Calu3 (cell line): ENCODE measurements around the gene NOXO1. TPM values are rescaled to one million over a fixed set of nuclear protein-coding genes. Genes with fewer than 3 reads are reported as not detected.
A peak's percentile ranks its signal among the peaks of the same experiment; 100 is the strongest.
"Not testable (repeated sequence)": the region's sequence is repeated elsewhere in the genome, so short reads cannot be mapped to it uniquely, and the experiment has no call there.

ENCODE experiments used
- BruUV-seq: library from RNA; stranded (reverse); fragments of 400-500 nt; replicated peaks from 2 replicates; lab custom pipeline; 2021; lab: Mats Ljungman, UMichigan
- CTCF ChIA-PET: fragments of 300-600 bp; sonication (Branson Sonifier 250); formaldehyde crosslinking; loops from one replicate; lab custom pipeline; 2022; ENCODE audit warnings: antibody characterized with exemption; lab: Charles Lee
- DNase-seq: peaks from one replicate; pipeline ENCODE4 v3.0.0; 2022
- H3K27ac Mint-ChIP-seq: one replicate; pipeline ENCODE4 v1.8.0; 2022; ENCODE audit warnings: mixed read lengths; ENCODE audit not compliant: unreplicated experiment
- H3K27me3 Mint-ChIP-seq: one replicate; pipeline ENCODE4 v1.8.0; 2022; ENCODE audit warnings: mixed read lengths; ENCODE audit not compliant: unreplicated experiment
- H3K36me3 Mint-ChIP-seq: one replicate; pipeline ENCODE4 v1.8.0; 2022; ENCODE audit warnings: mild to moderate bottlenecking, moderate library complexity, mixed read lengths; ENCODE audit not compliant: insufficient read depth, unreplicated experiment
- H3K4me1 Mint-ChIP-seq: one replicate; pipeline ENCODE4 v1.8.0; 2022; ENCODE audit warnings: mild to moderate bottlenecking, low read depth, mixed read lengths; ENCODE audit not compliant: unreplicated experiment
- H3K4me3 Mint-ChIP-seq: one replicate; pipeline ENCODE4 v1.8.0; 2022; ENCODE audit warnings: mild to moderate bottlenecking, low read depth, moderate library complexity, mixed read lengths; ENCODE audit not compliant: unreplicated experiment
- H3K9me3 Mint-ChIP-seq: one replicate; pipeline ENCODE4 v1.8.0; 2022; ENCODE audit warnings: low read depth, mixed read lengths; ENCODE audit not compliant: unreplicated experiment
- intact Hi-C: fragments of 100-400 bp; cut with micrococcal nuclease; formaldehyde crosslinking; loops from one replicate; pipeline ENCODE4 v1.10.0; 2022; ENCODE audit not compliant: unreplicated experiment
- total RNA-seq: library from RNA; stranded (reverse); gene quantifications from 2 replicates; pipeline ENCODE4 v1.2.3, GENCODE V29; 2022
- TF ChIP-seq, protein P1 (sequence below): fragments of 200-600 bp; IDR thresholded peaks from one replicate; pipeline ENCODE4 v1.8.0; 2022; ENCODE audit warnings: antibody characterized with exemption; ENCODE audit not compliant: unreplicated experiment

Gene NOXO1
- total RNA-seq, 1 experiment from 2014 or later, result 11.8 TPM

DNA sequence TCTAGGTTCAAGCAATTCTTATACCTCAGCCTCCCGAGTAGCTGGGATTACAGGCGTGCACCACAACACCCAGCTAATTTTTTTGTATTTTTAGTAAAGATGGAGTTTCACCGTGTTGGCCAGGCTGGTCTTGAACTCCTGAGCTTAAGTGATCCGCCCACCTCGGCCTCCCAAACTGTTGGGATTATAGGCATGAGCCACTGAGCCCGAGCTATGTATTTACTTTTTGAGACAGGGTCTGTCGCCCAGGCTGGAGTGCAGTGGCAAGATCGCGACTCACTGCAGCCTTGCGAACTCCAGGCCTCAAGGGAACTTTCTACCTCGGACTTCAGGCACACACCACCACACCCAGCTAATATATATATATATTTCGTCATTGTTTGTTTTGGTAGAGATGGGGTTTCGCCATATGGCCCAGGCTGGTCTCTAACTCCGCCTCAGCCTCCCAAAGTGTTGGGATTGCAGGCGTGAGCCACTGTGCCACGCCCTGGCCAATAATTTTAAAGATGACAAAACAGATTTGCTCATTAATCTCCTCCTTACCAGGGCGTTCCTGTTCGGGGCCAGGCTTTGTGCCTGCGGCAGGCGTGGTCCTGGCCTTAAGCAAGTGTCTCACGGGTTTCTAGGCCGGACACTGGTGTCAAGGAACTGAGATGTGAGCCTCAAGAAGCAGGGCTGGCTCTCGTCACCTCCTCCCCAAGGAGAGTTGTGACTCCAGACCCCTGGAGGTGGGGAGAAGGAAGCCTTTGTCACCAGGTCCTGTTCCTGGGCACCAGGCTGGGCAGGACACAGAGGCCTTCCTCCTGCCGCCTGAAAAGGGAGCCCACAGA lies 34.1 kb upstream of the NOXO1 start:
- intact Hi-C loops, result no loop called here
- H3K4me1 Mint-ChIP-seq, result peaks cover 2% of the 10 kb centered on the region
- CTCF ChIA-PET, result interaction anchor here (2.1 kb wide), 1 partner anchor 11 kb away, joined by 9 read pairs; no protein-coding TSS in a partner anchor
- TF ChIP-seq, protein P1, sequence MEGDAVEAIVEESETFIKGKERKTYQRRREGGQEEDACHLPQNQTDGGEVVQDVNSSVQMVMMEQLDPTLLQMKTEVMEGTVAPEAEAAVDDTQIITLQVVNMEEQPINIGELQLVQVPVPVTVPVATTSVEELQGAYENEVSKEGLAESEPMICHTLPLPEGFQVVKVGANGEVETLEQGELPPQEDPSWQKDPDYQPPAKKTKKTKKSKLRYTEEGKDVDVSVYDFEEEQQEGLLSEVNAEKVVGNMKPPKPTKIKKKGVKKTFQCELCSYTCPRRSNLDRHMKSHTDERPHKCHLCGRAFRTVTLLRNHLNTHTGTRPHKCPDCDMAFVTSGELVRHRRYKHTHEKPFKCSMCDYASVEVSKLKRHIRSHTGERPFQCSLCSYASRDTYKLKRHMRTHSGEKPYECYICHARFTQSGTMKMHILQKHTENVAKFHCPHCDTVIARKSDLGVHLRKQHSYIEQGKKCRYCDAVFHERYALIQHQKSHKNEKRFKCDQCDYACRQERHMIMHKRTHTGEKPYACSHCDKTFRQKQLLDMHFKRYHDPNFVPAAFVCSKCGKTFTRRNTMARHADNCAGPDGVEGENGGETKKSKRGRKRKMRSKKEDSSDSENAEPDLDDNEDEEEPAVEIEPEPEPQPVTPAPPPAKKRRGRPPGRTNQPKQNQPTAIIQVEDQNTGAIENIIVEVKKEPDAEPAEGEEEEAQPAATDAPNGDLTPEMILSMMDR, result no peak
- no peaks in the 10 kb centered on the region for H3K9me3 Mint-ChIP-seq
- peaks cover 30% of the 10 kb centered on the region for H3K27me3 Mint-ChIP-seq
- no peak overlapping the region for H3K4me3 Mint-ChIP-seq
- no peak overlapping the region for H3K27ac Mint-ChIP-seq
- BruUV-seq, result no TSS peak
- peak; percentile 53 for DNase-seq
- peaks cover 2% of the 10 kb centered on the region for H3K36me3 Mint-ChIP-seq

DNA sequence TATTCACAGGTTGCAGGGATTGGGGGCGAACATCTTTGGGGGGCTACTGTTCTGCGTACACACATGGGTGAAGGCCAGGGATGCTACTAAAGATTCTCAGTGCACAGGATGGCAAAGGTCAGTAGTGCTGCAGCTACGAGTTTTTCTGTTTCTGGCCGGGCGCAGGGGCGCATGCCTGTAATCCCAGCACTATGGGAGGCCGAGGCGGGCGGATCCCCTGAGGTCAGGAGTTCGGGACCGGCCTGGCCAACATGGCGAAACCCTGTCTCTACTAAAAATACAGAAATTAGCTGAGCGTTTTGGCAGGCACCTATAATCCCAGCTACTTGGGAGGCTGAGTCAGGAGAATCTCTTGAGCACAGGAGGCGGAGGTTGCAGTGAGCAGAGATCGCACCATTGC lies 32.3 kb upstream of the NOXO1 start:
- intact Hi-C loops, result no loop called here
- H3K4me1 Mint-ChIP-seq, result peaks cover 3% of the 10 kb centered on the region
- no peaks in the 10 kb centered on the region for H3K9me3 Mint-ChIP-seq
- TF ChIP-seq, protein P1, result no peak
- peaks cover 20% of the 10 kb centered on the region for H3K36me3 Mint-ChIP-seq
- no TSS peak for BruUV-seq
- DNase-seq, result no peak
- peaks cover 12% of the 10 kb centered on the region for H3K27me3 Mint-ChIP-seq
- no peak overlapping the region for H3K27ac Mint-ChIP-seq
- CTCF ChIA-PET, result interaction anchor here (0.6 kb wide), 2 partner anchors 301 to 509 kb away, joined by 5 to 7 read pairs; no protein-coding TSS in a partner anchor
- no peak overlapping the region for H3K4me3 Mint-ChIP-seq

DNA sequence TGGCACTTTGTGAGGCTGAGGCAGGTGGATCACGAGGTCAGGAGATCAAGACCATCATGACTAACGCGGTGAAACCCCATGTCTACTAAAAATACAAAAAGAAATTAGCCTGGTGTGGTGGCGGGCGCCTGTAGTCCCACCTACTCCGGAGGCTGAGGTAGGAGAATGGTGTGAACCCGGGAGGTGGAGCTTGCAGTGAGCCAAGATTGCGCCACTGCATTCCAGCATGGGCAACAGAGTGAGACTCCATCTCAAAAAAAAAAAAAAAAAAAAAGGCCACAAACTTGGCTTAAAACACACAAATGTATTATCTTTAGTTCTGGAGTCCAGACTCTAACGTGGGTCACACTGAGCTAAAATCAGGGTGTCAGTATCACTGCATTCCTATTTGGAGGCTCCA lies 30.5 kb upstream of the NOXO1 start:
- Mint-ChIP-seq H3K36me3 (peaks cover 33% of the 10 kb centered on the region), H3K4me1 (peaks cover 20% of the 10 kb centered on the region)
- H3K4me3 Mint-ChIP-seq, intact Hi-C loops, H3K27ac Mint-ChIP-seq, DNase-seq, H3K27me3 Mint-ChIP-seq, H3K9me3 Mint-ChIP-seq, BruUV-seq: not testable (repeated sequence)
- CTCF ChIA-PET, result interaction anchor here (0.6 kb wide), 1 partner anchor 192 kb away, joined by 5 read pairs; no protein-coding TSS in a partner anchor

DNA sequence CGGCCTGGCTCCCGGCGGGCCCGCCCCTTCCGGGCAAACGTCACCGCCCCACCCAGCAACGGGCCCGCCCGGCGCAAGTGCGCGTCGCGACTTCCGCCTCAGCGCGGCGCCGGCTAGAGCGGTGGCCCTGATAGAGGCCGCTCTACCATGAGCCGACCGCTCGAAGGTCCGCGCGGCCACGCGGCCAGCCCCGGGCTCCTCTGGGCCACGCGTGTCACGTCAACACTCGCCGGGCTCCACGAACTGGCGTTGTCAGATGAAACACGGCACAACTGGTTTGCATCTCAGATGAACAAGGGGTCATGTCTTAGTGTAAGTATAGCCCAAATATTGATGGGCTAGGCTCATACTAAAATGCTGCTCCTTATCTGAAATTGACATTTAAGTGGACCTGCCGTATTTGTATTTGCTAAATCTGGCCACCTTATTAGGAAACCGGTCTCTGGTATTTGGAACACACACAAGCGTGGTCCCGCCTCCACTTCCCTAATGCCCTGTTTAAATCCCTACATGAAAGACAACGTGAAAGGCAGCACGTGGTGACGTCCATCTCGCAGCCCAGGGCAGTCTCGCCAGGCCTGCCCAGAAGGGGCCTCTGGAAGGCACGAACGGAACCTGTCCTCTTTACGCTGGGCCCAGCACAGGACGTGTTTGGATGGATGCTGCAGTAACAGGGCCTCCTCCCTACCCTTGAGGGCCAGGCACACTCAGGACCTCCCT lies 28.7 kb upstream of the NOXO1 start, which contains the start of gene ZNF598:
TSS of gene ZNF598 (minus strand) at position 31 of the 720 bp plus-strand sequence.
- Mint-ChIP-seq H3K27ac (peak within 1 kb of the TSS; percentile 93), H3K36me3 (peaks cover 41% of the 10 kb centered on the region), H3K4me1 (peaks cover 35% of the 10 kb centered on the region), H3K4me3 (peak within 1 kb of the TSS; percentile 89), H3K27me3 (no peaks in the 10 kb centered on the region), H3K9me3 (no peaks in the 10 kb centered on the region)
- intact Hi-C loops, result no loop called here
- peak; percentile 93 for DNase-seq
- CTCF ChIA-PET, result no interaction called here
- TF ChIP-seq, protein P1, result no peak
- TSS peak; percentile 97 for BruUV-seq
